Measurements from ENCODE around the gene MORN2.

The MORN2 gene

DNA sequence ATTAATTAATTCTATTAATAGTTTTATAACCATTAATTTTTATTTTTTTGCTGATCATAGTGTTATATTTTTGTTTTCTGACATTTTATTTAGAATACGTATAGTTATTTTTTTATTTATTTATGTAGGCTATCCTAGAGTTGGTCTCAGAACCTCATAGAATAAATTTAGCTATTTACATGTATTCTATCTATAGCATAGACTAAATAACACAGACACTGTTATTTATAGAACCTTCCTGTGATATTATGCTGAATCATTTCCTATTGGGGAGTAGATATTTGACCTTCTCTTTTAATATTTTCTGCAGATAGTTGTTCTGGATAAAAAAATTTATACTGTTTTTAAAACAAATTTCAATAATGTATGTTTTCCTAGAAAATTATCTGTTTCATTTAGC, 34.1 kb downstream of the MORN2 start:
- H3K14ac ChIP-seq (ENCODE audit: low read length): no peak overlapping the region

DNA sequence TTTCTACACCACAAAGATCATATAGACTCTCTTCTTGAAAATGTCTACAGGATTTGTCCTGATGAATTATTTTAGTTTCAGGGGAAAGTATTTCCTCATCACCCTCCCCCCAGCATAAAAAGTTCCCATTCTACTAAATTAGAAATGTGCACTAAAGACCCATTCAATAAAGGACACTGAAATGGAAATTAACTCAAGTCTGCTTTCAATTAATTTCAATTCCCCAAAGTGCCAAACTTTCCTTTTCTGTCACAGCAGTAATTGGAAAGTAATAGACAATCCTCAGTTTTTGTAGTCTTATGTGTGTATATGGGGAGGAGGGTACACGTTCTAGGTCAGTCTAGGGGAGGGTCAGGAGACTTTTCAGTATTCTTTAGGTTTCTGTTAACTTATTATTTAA, 35.4 kb downstream of the MORN2 start:
- H2BK5ac ChIP-seq (ENCODE audit: low read length): no peak overlapping the region
- H2AFZ ChIP-seq (ENCODE audit: low read length): no peak overlapping the region
- no peaks in the 10 kb centered on the region for H3K4me1 ChIP-seq (ENCODE audit: control insufficient read depth in 2 of 2, insufficient read depth in 1 of 2, low read depth in 1 of 2, low read length in 2 of 2)
- no peak overlapping the region for H2BK12ac ChIP-seq (ENCODE audit: low read length)
- no peak overlapping the region for H3K27ac ChIP-seq (replicated peaks; ENCODE audit: low read length)
- H2AK5ac ChIP-seq (ENCODE audit: low read depth, low read length): no peak overlapping the region
- H3K79me1 ChIP-seq (ENCODE audit: low read depth, low read length): no peaks in the 10 kb centered on the region
- no peaks in the 10 kb centered on the region for H3K9me3 ChIP-seq (replicated peaks in 1 of 2; ENCODE audit: control insufficient read depth in 2 of 2, insufficient read depth in 1 of 2, low read depth in 1 of 2, low read length in 2 of 2)
- no peak overlapping the region for H3K4ac ChIP-seq (ENCODE audit: low read length)
- no peak overlapping the region for H3K4me3 ChIP-seq (ENCODE audit: low read length in 2 of 2)
- H3K23ac ChIP-seq (ENCODE audit: low read depth, low read length, poor library complexity): no peak overlapping the region
- no peaks in the 10 kb centered on the region for H3K27me3 ChIP-seq (ENCODE audit: control insufficient read depth in 3 of 3, insufficient read depth in 3 of 3, low read depth in 1 of 3, low read length in 3 of 3)
- H3K14ac ChIP-seq (ENCODE audit: low read length): no peak overlapping the region
- no peak overlapping the region for H4K8ac ChIP-seq (ENCODE audit: low read depth, low read length)
- no CpG with 5 or more reads among the region's 1 CpG for WGBS, 2 donors (ENCODE audit: extremely low coverage in 2 of 2, insufficient read length in 2 of 2, insufficient replicate concordance in 1 of 2)
- H4K91ac ChIP-seq (ENCODE audit: low read depth, low read length, poor library complexity): no peak overlapping the region
- H2BK15ac ChIP-seq (ENCODE audit: low read length): no peak overlapping the region
- DNase-seq (ENCODE audit: low spot score): no peak
- no peak overlapping the region for H3K9ac ChIP-seq (ENCODE audit: low read depth, low read length, poor library complexity)
- no peaks in the 10 kb centered on the region for H3K36me3 ChIP-seq (replicated peaks in 1 of 2; ENCODE audit: control insufficient read depth in 2 of 2, insufficient read depth in 2 of 2, low read length in 2 of 2)
- H2BK120ac ChIP-seq (ENCODE audit: low read depth, low read length): no peak overlapping the region
- no peak overlapping the region for H3K18ac ChIP-seq (ENCODE audit: low read length)
- H3K4me2 ChIP-seq (ENCODE audit: insufficient read depth, low read length, poor library complexity, severe bottlenecking): no peak overlapping the region

More for the DNA sequence above, 34.1 kb downstream of the MORN2 start:
- no peak overlapping the region for H4K8ac ChIP-seq (ENCODE audit: low read depth, low read length)
- H3K9ac ChIP-seq (ENCODE audit: low read depth, low read length, poor library complexity): no peak overlapping the region
- no peak overlapping the region for H2BK12ac ChIP-seq (ENCODE audit: low read length)
- H4K91ac ChIP-seq (ENCODE audit: low read depth, low read length, poor library complexity): no peak overlapping the region
- no CpG with 5 or more reads among the region's 1 CpG for WGBS, 2 donors (ENCODE audit: extremely low coverage in 2 of 2, insufficient read length in 2 of 2, insufficient replicate concordance in 1 of 2)
- H2BK5ac ChIP-seq (ENCODE audit: low read length): no peak overlapping the region
- H3K4ac ChIP-seq (ENCODE audit: low read length): no peak overlapping the region
- H3K9me3 ChIP-seq (replicated peaks in 1 of 2; ENCODE audit: control insufficient read depth in 2 of 2, insufficient read depth in 1 of 2, low read depth in 1 of 2, low read length in 2 of 2): no peaks in the 10 kb centered on the region
- no peaks in the 10 kb centered on the region for H3K36me3 ChIP-seq (replicated peaks in 1 of 2; ENCODE audit: control insufficient read depth in 2 of 2, insufficient read depth in 2 of 2, low read length in 2 of 2)
- H2BK15ac ChIP-seq (ENCODE audit: low read length): no peak overlapping the region
- H3K4me2 ChIP-seq (ENCODE audit: insufficient read depth, low read length, poor library complexity, severe bottlenecking): no peak overlapping the region
- no peak overlapping the region for H3K4me3 ChIP-seq (ENCODE audit: low read length in 2 of 2)
- no peaks in the 10 kb centered on the region for H3K27me3 ChIP-seq (ENCODE audit: control insufficient read depth in 3 of 3, insufficient read depth in 3 of 3, low read depth in 1 of 3, low read length in 3 of 3)
- no peak overlapping the region for H3K23ac ChIP-seq (ENCODE audit: low read depth, low read length, poor library complexity)
- H2AFZ ChIP-seq (ENCODE audit: low read length): no peak overlapping the region
- H3K18ac ChIP-seq (ENCODE audit: low read length): no peak overlapping the region
- no peak for DNase-seq (ENCODE audit: low spot score)
- H3K27ac ChIP-seq (replicated peaks; ENCODE audit: low read length): no peak overlapping the region
- no peaks in the 10 kb centered on the region for H3K4me1 ChIP-seq (ENCODE audit: control insufficient read depth in 2 of 2, insufficient read depth in 1 of 2, low read depth in 1 of 2, low read length in 2 of 2)
- H2AK5ac ChIP-seq (ENCODE audit: low read depth, low read length): no peak overlapping the region
- no peaks in the 10 kb centered on the region for H3K79me1 ChIP-seq (ENCODE audit: low read depth, low read length)
- H2BK120ac ChIP-seq (ENCODE audit: low read depth, low read length): no peak overlapping the region

DNA sequence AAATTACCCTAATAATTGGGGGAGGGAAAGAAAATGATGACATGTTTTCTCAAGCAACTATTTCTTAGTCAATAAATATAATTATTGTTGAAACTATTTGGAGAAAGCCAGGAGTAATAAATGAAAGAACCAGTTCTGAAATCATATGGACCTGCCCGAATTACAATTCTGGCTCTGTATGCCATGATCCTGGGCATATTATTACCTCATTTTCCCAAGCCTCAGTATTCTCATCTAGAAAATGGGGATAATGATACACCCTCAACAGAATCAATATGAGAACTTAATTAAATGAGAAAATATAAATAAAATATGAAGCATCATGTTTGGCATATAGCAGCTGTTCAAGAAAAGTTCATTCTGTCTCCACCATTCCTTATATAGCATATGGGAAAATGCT, 36.8 kb downstream of the MORN2 start:
- Histone ChIP-seq H4K8ac (ENCODE audit: low read depth, low read length) (no peak overlapping the region), H2BK12ac (ENCODE audit: low read length) (no peak overlapping the region)
- WGBS, 2 donors (ENCODE audit: extremely low coverage in 2 of 2, insufficient read length in 2 of 2, insufficient replicate concordance in 1 of 2): no CpG with 5 or more reads among the region's 1 CpG

DNA sequence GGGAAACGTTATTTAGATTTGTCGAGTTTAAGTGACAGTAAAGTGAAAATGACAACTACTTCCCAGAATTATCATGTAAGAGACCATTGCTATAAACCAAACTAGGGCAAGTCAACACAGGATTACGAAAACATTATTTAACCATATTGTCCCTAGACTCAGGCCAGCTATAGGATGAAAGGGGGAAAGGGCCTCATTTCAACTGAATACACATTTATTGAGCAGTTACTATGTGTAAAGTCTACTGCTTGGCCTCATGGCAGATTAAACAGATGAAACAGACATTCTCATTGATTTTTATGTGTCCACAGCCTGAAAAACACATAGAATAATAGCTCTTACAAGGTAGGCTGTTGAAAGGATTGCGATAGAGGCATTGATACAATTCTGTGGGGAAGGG, 46.6 kb downstream of the MORN2 start:
- H2AK5ac ChIP-seq (ENCODE audit: low read depth, low read length): no peak overlapping the region
- no peaks in the 10 kb centered on the region for H3K79me1 ChIP-seq (ENCODE audit: low read depth, low read length)
- H3K4me1 ChIP-seq (ENCODE audit: control insufficient read depth in 2 of 2, insufficient read depth in 1 of 2, low read depth in 1 of 2, low read length in 2 of 2): no peaks in the 10 kb centered on the region
- no peak overlapping the region for H3K18ac ChIP-seq (ENCODE audit: low read length)
- no peak overlapping the region for H4K8ac ChIP-seq (ENCODE audit: low read depth, low read length)
- no peak overlapping the region for H2BK120ac ChIP-seq (ENCODE audit: low read depth, low read length)
- H3K27ac ChIP-seq (replicated peaks; ENCODE audit: low read length): no peak overlapping the region
- H3K23ac ChIP-seq (ENCODE audit: low read depth, low read length, poor library complexity): no peak overlapping the region
- no peak overlapping the region for H3K4ac ChIP-seq (ENCODE audit: low read length)
- H3K14ac ChIP-seq (ENCODE audit: low read length): no peak overlapping the region
- no peaks in the 10 kb centered on the region for H3K9me3 ChIP-seq (replicated peaks in 1 of 2; ENCODE audit: control insufficient read depth in 2 of 2, insufficient read depth in 1 of 2, low read depth in 1 of 2, low read length in 2 of 2)
- no CpG with 5 or more reads among the region's 4 CpGs for WGBS, 2 donors (ENCODE audit: extremely low coverage in 2 of 2, insufficient read length in 2 of 2, insufficient replicate concordance in 1 of 2)
- H3K4me3 ChIP-seq (ENCODE audit: low read length in 2 of 2): no peak overlapping the region
- H4K91ac ChIP-seq (ENCODE audit: low read depth, low read length, poor library complexity): no peak overlapping the region
- no peak overlapping the region for H2BK15ac ChIP-seq (ENCODE audit: low read length)
- H3K27me3 ChIP-seq (ENCODE audit: control insufficient read depth in 3 of 3, insufficient read depth in 3 of 3, low read depth in 1 of 3, low read length in 3 of 3): no peaks in the 10 kb centered on the region
- no peak overlapping the region for H3K4me2 ChIP-seq (ENCODE audit: insufficient read depth, low read length, poor library complexity, severe bottlenecking)
- no peak overlapping the region for H2BK12ac ChIP-seq (ENCODE audit: low read length)
- no peaks in the 10 kb centered on the region for H3K36me3 ChIP-seq (replicated peaks in 1 of 2; ENCODE audit: control insufficient read depth in 2 of 2, insufficient read depth in 2 of 2, low read length in 2 of 2)
- DNase-seq (ENCODE audit: low spot score): no peak
- H3K9ac ChIP-seq (ENCODE audit: low read depth, low read length, poor library complexity): no peak overlapping the region
- H2BK5ac ChIP-seq (ENCODE audit: low read length): no peak overlapping the region
- no peak overlapping the region for H2AFZ ChIP-seq (ENCODE audit: low read length)

More for the DNA sequence above, 36.8 kb downstream of the MORN2 start:
- Histone ChIP-seq H3K27ac (replicated peaks; ENCODE audit: low read length) (no peak overlapping the region), H3K4ac (ENCODE audit: low read length) (no peak overlapping the region), H3K27me3 (ENCODE audit: control insufficient read depth in 3 of 3, insufficient read depth in 3 of 3, low read depth in 1 of 3, low read length in 3 of 3) (no peaks in the 10 kb centered on the region), H3K9ac (ENCODE audit: low read depth, low read length, poor library complexity) (no peak overlapping the region), H3K18ac (ENCODE audit: low read length) (no peak overlapping the region), H3K79me1 (ENCODE audit: low read depth, low read length) (no peaks in the 10 kb centered on the region), H2BK15ac (ENCODE audit: low read length) (no peak overlapping the region), H4K91ac (ENCODE audit: low read depth, low read length, poor library complexity) (no peak overlapping the region), H2AK5ac (ENCODE audit: low read depth, low read length) (no peak overlapping the region), H3K36me3 (replicated peaks in 1 of 2; ENCODE audit: control insufficient read depth in 2 of 2, insufficient read depth in 2 of 2, low read length in 2 of 2) (no peaks in the 10 kb centered on the region), H3K9me3 (replicated peaks in 1 of 2; ENCODE audit: control insufficient read depth in 2 of 2, insufficient read depth in 1 of 2, low read depth in 1 of 2, low read length in 2 of 2) (no peaks in the 10 kb centered on the region), H3K14ac (ENCODE audit: low read length) (no peak overlapping the region), H3K23ac (ENCODE audit: low read depth, low read length, poor library complexity) (no peak overlapping the region), H3K4me2 (ENCODE audit: insufficient read depth, low read length, poor library complexity, severe bottlenecking) (no peak overlapping the region), H2BK5ac (ENCODE audit: low read length) (no peak overlapping the region), H2AFZ (ENCODE audit: low read length) (no peak overlapping the region), H3K4me1 (ENCODE audit: control insufficient read depth in 2 of 2, insufficient read depth in 1 of 2, low read depth in 1 of 2, low read length in 2 of 2) (no peaks in the 10 kb centered on the region), H3K4me3 (ENCODE audit: low read length in 2 of 2) (no peak overlapping the region), H2BK120ac (ENCODE audit: low read depth, low read length) (no peak overlapping the region)
- DNase-seq (ENCODE audit: low spot score): no peak
